MM.1S (cell line): ENCODE measurements around the gene ZNF37A.
"Not testable (repeated sequence)": the region's sequence is repeated elsewhere in the genome, so short reads cannot be mapped to it uniquely, and the experiment has no call there.

Experiments
- CTCF ChIP-seq: fragments of 300-600 bp; sonication (generic); IDR thresholded peaks from 2 replicates; pipeline ENCODE4 v1.5.1; 2016; ENCODE audit warnings: antibody characterized with exemption, low read length, mixed read lengths
- EZH2 ChIP-seq: fragments of 300-600 bp; sonication (generic); optimal IDR thresholded peaks from 2 replicates; pipeline ENCODE3; 2017; ENCODE audit warnings: low read depth, mild to moderate bottlenecking, antibody characterized with exemption, low read length, mixed read lengths
- EZH2phosphoT487 ChIP-seq: fragments of 300-600 bp; sonication (generic); IDR thresholded peaks from 2 replicates; pipeline ENCODE4 v1.6.1; 2018; ENCODE audit warnings: antibody characterized with exemption, low read length

- not testable (repeated sequence) for TF ChIP-seq CTCF, EZH2, EZH2phosphoT487
These were observed 24.5 kb upstream of the ZNF37A start for GRCh38 chr10:38069663-38070062.
